CD4-positive, CD25-positive, alpha-beta regulatory T cell (primary cell): ENCODE results near the gene C12orf56. TPM values are rescaled to one million over a fixed set of nuclear protein-coding genes. Genes with fewer than 3 reads are reported as not detected.
A peak's percentile ranks its signal among the peaks of the same experiment; 100 is the strongest.
"Not testable (repeated sequence)": the region's sequence is repeated elsewhere in the genome, so short reads cannot be mapped to it uniquely, and the experiment has no call there.

Source experiments
- ATAC-seq, 2 donors: fragments of 150-1000 bp; cut with Tn5 transposase; one replicate each; pipeline ENCODE4 v1.10.0; 2021; ENCODE audit warnings: low read depth in 2 of 2, moderate number of reproducible peaks in 2 of 2, moderate library complexity in 1 of 2
- DNase-seq, 3 donors: peaks; one replicate each; pipeline versions ENCODE4 v3.0.0 to v3.0.0-alpha.2; 2012 to 2022; ENCODE audit warnings: mixed read lengths in 1 of 3
- H3K27ac ChIP-seq: one replicate; pipeline ENCODE4 v1.7.0; 2013; ENCODE audit warnings: mild to moderate bottlenecking, low read length; ENCODE audit not compliant: insufficient read depth, poor library complexity, severe bottlenecking
- H3K27me3 ChIP-seq: one replicate; pipeline ENCODE4 v1.7.0; 2013; ENCODE audit warnings: low read length; ENCODE audit not compliant: control insufficient read depth, insufficient read depth
- H3K36me3 ChIP-seq: one replicate; pipeline ENCODE4 v1.7.0; 2013; ENCODE audit warnings: mild to moderate bottlenecking, low read length, moderate library complexity; ENCODE audit not compliant: control insufficient read depth, insufficient read depth
- H3K4me1 ChIP-seq: 2 replicates; pipeline ENCODE4 v1.7.0; 2013; ENCODE audit warnings: mild to moderate bottlenecking, low read length; ENCODE audit not compliant: insufficient read depth, control insufficient read depth, poor library complexity, severe bottlenecking
- H3K4me3 ChIP-seq: one replicate; pipeline ENCODE4 v1.7.0; 2013; ENCODE audit warnings: low read depth, mild to moderate bottlenecking, low read length, moderate library complexity
- H3K9me3 ChIP-seq, 2 experiments: 1 replicate in 1 of 2; 2 replicates in 1 of 2; pipeline ENCODE4 v1.7.0; 2013; ENCODE audit warnings: low read length in 2 of 2, mild to moderate bottlenecking in 1 of 2, moderate library complexity in 1 of 2; ENCODE audit not compliant: control insufficient read depth in 2 of 2
- H3K27ac Mint-ChIP-seq, 3 donors: one replicate each; pipeline ENCODE4 v1.8.0; 2020 to 2022; ENCODE audit warnings: mild to moderate bottlenecking in 3 of 3, mixed read lengths in 3 of 3, moderate library complexity in 2 of 3
- H3K27me3 Mint-ChIP-seq: one replicate; pipeline ENCODE4 v1.8.0; 2022; ENCODE audit warnings: mild to moderate bottlenecking, mixed read lengths
- H3K36me3 Mint-ChIP-seq: one replicate; pipeline ENCODE4 v1.8.0; 2020; ENCODE audit warnings: mixed read lengths
- H3K4me1 Mint-ChIP-seq, 4 donors: one replicate each; pipeline ENCODE4 v1.8.0; 2020 to 2022; ENCODE audit warnings: mixed read lengths in 4 of 4, mild to moderate bottlenecking in 1 of 4
- H3K4me3 Mint-ChIP-seq, 4 donors: one replicate each; pipeline ENCODE4 v1.8.0; 2020 to 2022; ENCODE audit warnings: mild to moderate bottlenecking in 4 of 4, mixed read lengths in 4 of 4, moderate library complexity in 3 of 4
- H3K9me3 Mint-ChIP-seq, 7 donors: one replicate each; pipeline ENCODE4 v1.8.0; 2020 to 2022; ENCODE audit warnings: mixed read lengths in 7 of 7, mild to moderate bottlenecking in 3 of 7, moderate library complexity in 2 of 7
- polyA plus RNA-seq, 4 donors: library from polyadenylated mRNA; unstranded; fragments of 300-500 nt; fragmentation: Illumina TruSeq; gene quantifications; one replicate each; pipeline ENCODE4 v1.2.3, GENCODE V29; 2021
- total RNA-seq: library from RNA; stranded (reverse); gene quantifications from one replicate; pipeline ENCODE4 v1.2.3, GENCODE V29; 2022

Gene C12orf56
- total and polyA plus RNA-seq, 5 donors from 2014 or later: 0.15 TPM; not detected in 4

DNA sequence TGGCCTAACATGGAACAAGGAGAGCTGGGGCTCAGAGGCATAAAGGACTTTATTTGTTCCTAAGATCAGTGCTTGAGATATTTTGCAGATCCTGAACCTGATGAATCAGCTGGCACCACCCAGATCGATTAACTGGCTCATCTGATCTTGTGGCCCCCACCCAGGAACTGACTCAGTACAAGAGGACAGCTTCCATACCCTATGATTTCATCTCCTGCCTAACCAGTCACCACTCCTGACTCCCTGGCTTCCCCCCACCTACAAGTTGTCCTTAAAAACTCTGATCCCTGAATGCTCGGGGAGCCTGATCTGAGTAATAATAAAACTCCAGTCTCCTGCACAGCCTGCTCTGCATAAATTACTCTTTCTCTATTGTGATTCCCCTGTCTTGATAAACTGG lies 5.1 kb downstream of the C12orf56 start:
- peak overlapping the region; percentile 34 for H3K27ac ChIP-seq

DNA sequence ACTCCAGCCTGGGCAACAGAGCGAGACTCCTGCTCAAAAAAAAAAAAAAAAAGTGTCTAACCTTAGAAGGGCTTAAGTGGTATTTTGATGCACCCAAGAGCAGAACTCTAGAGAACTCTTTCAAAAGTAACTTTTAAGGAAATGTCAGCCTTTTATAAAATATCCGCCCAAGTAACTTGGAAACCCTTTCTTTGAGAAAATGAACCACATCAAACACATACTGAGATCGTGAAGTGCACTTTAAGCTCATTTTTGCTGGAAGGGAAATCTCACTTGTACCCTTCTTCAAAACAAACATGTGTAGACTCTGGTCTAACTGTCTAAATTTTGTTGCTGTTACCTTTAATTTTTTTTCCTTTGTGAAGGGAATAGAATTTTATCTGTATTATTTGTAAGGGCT lies 5.5 kb downstream of the C12orf56 start:
- Histone ChIP-seq H3K27ac (peak overlapping the region; percentile 34), H3K36me3 (no peaks in the 10 kb centered on the region), H3K9me3 (no peaks in the 10 kb centered on the region), H3K4me1 (peaks cover 18% of the 10 kb centered on the region), H3K4me3 (peak overlapping the region; percentile 59), H3K27me3 (no peaks in the 10 kb centered on the region)
- Mint-ChIP-seq H3K36me3 (no peaks in the 10 kb centered on the region), H3K4me1 (peaks cover 10 to 38% (median 25%) of the 10 kb centered on the region in 4 donors), H3K27ac (peak overlapping the region; percentile 27 to 87 (median 47)), H3K4me3 (peak overlapping the region in 3 of 4 donors; percentile 9 to 46 (median 23)), H3K9me3 (peaks cover 0 to 12% (median 6%) of the 10 kb centered on the region in 7 donors), H3K27me3 (peaks cover 12% of the 10 kb centered on the region)
- ATAC-seq (peak; percentile 37 to 60), DNase-seq (peak in 2 of 3 donors; percentile 40 to 80)

More for the DNA sequence above, 5.1 kb downstream of the C12orf56 start:
- Mint-ChIP-seq H3K36me3 (no peaks in the 10 kb centered on the region), H3K9me3 (peaks cover 0 to 7% (median 4%) of the 10 kb centered on the region in 7 donors), H3K4me3 (peak overlapping the region in 3 of 4 donors; percentile 9 to 46 (median 23)), H3K4me1 (peaks cover 10 to 39% (median 25%) of the 10 kb centered on the region in 4 donors), H3K27me3 (peaks cover 12% of the 10 kb centered on the region), H3K27ac (peak overlapping the region; percentile 27 to 87 (median 47))
- peak overlapping the region; percentile 59 for H3K4me3 ChIP-seq
- ATAC-seq (no peak), DNase-seq (peak in 1 of 3 donors; percentile 48)
- no peaks in the 10 kb centered on the region for H3K9me3 ChIP-seq
- no peaks in the 10 kb centered on the region for H3K36me3 ChIP-seq
- H3K27me3 ChIP-seq: no peaks in the 10 kb centered on the region
- peaks cover 23% of the 10 kb centered on the region for H3K4me1 ChIP-seq

DNA sequence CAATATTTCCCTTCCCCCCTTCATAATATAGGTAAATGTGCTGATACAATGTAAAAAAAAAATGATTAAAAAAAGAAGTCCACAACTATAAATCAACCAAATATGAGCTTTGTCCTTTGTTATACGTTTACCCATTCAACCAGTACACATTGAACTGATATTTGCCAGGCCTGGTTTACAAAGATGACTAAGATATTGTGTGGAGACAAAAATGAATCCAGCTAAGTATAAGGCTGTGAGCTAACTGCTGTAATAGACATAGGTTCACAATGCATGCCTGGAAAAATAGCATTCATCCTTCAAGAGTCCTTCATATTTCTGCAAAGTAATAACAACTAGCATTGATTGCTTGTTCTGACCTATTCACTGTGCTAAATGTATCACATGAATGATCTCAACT lies 6.9 kb downstream of the C12orf56 start:
- no peaks in the 10 kb centered on the region for H3K9me3 ChIP-seq
- peaks cover 15% of the 10 kb centered on the region for H3K4me1 ChIP-seq
- H3K27me3 ChIP-seq: no peaks in the 10 kb centered on the region
- H3K36me3 Mint-ChIP-seq: no peaks in the 10 kb centered on the region
- no peak for ATAC-seq
- peaks cover 5% of the 10 kb centered on the region for H3K27me3 Mint-ChIP-seq
- H3K27ac ChIP-seq: no peak overlapping the region
- no peak overlapping the region for H3K4me3 Mint-ChIP-seq
- H3K9me3 Mint-ChIP-seq: peaks cover 0 to 13% (median 6%) of the 10 kb centered on the region in 7 donors
- no peaks in the 10 kb centered on the region for H3K36me3 ChIP-seq
- peak overlapping the region in 1 of 3 donors; percentile 62 for H3K27ac Mint-ChIP-seq
- DNase-seq: no peak
- H3K4me1 Mint-ChIP-seq: peaks cover 10 to 29% (median 23%) of the 10 kb centered on the region in 4 donors
- H3K4me3 ChIP-seq: no peak overlapping the region

DNA sequence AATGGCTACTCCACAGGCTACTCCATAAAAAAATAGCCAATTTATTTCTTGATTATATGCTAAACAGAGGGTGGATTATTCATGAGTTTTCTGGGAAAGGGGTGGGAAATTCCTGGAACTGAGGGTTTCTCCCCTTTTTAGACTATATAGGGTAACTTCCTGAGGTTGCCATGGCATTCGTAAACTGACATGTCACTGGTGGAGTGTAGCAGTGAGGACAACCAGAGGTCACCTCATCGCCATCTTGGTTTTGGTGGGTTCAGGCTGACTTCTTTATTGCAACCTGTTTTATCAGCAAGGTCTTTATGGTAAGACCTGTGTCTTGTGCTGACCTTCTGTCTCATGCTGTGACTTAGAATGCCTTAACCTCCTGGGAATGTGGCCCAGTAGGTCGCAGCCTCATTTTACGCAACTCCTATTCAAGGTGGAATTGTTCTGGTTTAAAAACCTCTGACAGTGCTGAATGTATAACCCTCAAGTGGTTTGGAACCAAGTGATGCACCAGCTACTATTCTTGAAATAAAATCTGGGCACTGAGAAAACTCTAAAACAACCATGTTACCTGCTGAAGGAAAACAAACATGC lies 27.7 kb downstream of the C12orf56 start:
- H3K36me3 ChIP-seq: no peaks in the 10 kb centered on the region
- Mint-ChIP-seq H3K27ac (peak overlapping the region in 1 of 3 donors; percentile 20), H3K4me1 (no peaks in the 10 kb centered on the region), H3K27me3 (no peaks in the 10 kb centered on the region), H3K36me3 (no peaks in the 10 kb centered on the region), H3K9me3 (no peaks in the 10 kb centered on the region), H3K4me3 (no peak overlapping the region)
- no peaks in the 10 kb centered on the region for H3K4me1 ChIP-seq
- H3K4me3 ChIP-seq: no peak overlapping the region
- ATAC-seq (no peak), DNase-seq (no peak)
- H3K9me3 ChIP-seq: no peaks in the 10 kb centered on the region
- H3K27ac ChIP-seq: no peak overlapping the region
- no peaks in the 10 kb centered on the region for H3K27me3 ChIP-seq

DNA sequence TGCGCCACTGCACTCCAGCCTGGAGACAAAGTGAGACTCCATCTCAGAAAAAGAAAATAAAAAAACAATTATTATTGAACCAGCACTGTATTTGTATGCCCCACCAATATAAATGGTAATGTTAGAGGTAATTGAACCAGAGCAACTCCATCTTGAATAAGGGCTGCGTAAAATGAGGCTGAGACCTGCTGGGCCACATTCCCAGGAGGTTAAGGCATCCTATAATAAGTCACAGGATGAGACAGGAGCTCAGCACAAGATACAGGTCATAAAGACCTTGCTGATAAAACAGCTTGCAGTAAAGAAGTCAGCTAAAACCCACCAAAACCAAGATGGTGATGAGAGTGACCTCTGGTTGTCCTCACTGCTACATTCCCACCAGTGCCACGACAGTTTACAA lies 29.4 kb downstream of the C12orf56 start:
- H3K4me1 ChIP-seq, H3K27me3 ChIP-seq, H3K4me3 Mint-ChIP-seq, H3K9me3 ChIP-seq, H3K27ac ChIP-seq, H3K4me3 ChIP-seq, H3K27ac Mint-ChIP-seq, H3K4me1 Mint-ChIP-seq, H3K36me3 Mint-ChIP-seq, DNase-seq, H3K9me3 Mint-ChIP-seq, ATAC-seq, H3K27me3 Mint-ChIP-seq, H3K36me3 ChIP-seq: not testable (repeated sequence)

DNA sequence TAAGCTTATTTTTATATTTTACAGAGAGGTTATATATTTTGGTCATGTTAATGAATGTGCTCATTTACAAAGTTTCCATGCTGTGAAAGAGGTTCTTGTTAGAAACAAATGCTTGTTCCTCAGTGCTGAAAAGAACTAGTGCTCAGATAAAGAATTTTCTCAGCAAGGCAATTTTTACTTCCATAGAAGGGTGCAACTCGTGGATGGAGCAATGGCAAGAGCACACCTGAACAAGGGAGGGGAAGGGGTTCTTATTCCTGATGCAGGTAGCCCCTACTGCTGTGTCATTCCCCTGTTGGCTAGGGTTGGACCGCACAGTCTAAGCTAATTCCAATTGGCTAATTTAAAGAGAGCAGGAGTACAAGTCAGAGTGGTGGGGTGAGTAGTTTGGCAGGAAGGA lies 34.3 kb downstream of the C12orf56 start:
- H3K4me3 ChIP-seq, H3K27ac Mint-ChIP-seq, H3K4me1 ChIP-seq, DNase-seq, H3K27ac ChIP-seq, H3K4me1 Mint-ChIP-seq, H3K9me3 ChIP-seq, H3K36me3 ChIP-seq, H3K27me3 Mint-ChIP-seq, H3K27me3 ChIP-seq, H3K36me3 Mint-ChIP-seq, ATAC-seq, H3K4me3 Mint-ChIP-seq: not testable (repeated sequence)
- peaks cover 0 to 10% (median 3%) of the 10 kb centered on the region in 7 donors for H3K9me3 Mint-ChIP-seq

DNA sequence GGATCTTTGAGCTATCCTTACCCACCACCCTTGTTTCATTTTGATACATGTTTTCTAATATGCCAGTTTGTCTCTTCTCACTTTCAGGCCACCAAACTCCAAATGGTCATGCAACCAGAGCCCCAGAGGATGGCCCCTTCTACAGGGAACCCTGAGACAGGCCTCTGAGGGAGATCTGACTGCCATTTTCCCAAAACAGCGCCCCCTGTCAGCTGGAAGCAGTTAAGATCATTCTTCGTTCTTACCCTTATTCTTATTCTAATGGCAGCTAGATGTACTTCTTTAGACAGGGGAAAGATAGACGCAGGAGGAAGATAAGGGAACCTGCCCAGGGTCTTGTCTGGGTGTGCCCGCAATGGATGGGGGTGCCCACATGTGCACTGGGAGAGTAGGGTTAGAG lies 38.4 kb downstream of the C12orf56 start:
- Mint-ChIP-seq H3K4me1 (no peaks in the 10 kb centered on the region), H3K27ac (no peak overlapping the region), H3K9me3 (peaks cover 0 to 22% (median 6%) of the 10 kb centered on the region in 7 donors), H3K4me3 (no peak overlapping the region), H3K27me3 (peaks cover 12% of the 10 kb centered on the region), H3K36me3 (peaks cover 7% of the 10 kb centered on the region)
- Histone ChIP-seq H3K27ac (no peak overlapping the region), H3K4me1 (no peaks in the 10 kb centered on the region), H3K27me3 (no peaks in the 10 kb centered on the region), H3K4me3 (no peak overlapping the region), H3K9me3 (peaks cover 3 to 7% of the 10 kb centered on the region in 2 experiments), H3K36me3 (no peaks in the 10 kb centered on the region)
- no peak for DNase-seq
- no peak for ATAC-seq

DNA sequence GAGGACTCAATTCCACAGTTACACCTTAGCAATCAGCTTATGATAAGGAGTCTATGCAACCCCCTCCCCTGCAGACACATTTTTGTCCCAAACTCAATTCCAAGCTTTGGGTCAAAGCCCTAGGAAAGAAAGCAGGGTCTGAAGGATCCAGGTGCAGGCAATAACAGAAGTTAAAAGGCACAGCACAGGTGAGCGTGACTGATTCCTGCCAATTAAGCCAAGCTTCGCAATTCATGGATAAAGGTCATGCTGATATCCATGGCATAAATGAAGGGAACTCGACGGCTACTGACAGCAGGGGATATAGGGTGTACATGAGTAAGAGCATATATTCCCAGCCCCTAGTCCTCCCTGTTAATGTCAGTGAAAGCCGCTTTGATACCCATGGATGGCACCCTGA lies 39.3 kb downstream of the C12orf56 start:
- DNase-seq: no peak
- Histone ChIP-seq H3K27me3 (no peaks in the 10 kb centered on the region), H3K4me1 (no peaks in the 10 kb centered on the region), H3K9me3 (peaks cover 0 to 2% of the 10 kb centered on the region in 2 experiments), H3K36me3 (no peaks in the 10 kb centered on the region), H3K4me3 (no peak overlapping the region), H3K27ac (no peak overlapping the region)
- no peak for ATAC-seq
- Mint-ChIP-seq H3K9me3 (peaks cover 0 to 18% (median 2%) of the 10 kb centered on the region in 7 donors), H3K36me3 (peaks cover 7% of the 10 kb centered on the region), H3K27me3 (peaks cover 12% of the 10 kb centered on the region), H3K4me1 (no peaks in the 10 kb centered on the region), H3K27ac (no peak overlapping the region), H3K4me3 (no peak overlapping the region)
